ENCODE results near the gene SEC24D.

DNA sequence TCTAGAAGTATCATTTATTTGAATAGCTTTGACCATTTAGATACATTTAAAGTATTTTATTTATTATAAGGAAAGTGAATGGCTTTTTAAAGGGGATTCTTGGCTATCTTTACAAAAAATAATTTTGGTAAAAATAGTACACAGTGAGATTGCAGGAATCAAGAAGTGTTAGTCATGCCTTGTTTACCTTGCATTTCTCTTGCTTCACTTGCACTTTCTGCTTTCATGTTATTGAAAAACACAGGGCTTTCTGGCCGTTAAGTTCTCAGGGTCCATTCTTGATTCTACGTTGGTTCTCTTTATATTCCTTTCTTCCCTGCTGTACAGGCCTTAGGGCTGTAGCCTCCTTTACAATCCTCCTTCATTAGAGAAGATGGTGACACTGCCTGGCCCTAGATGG is 21.8 kb upstream of the SEC24D start:
- TF ChIP-seq, protein P1, sequence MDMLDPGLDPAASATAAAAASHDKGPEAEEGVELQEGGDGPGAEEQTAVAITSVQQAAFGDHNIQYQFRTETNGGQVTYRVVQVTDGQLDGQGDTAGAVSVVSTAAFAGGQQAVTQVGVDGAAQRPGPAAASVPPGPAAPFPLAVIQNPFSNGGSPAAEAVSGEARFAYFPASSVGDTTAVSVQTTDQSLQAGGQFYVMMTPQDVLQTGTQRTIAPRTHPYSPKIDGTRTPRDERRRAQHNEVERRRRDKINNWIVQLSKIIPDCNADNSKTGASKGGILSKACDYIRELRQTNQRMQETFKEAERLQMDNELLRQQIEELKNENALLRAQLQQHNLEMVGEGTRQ (IDR thresholded peaks at IDR 0.05; ENCODE audit: low read length) = no peak
- TF ChIP-seq, protein P2, sequence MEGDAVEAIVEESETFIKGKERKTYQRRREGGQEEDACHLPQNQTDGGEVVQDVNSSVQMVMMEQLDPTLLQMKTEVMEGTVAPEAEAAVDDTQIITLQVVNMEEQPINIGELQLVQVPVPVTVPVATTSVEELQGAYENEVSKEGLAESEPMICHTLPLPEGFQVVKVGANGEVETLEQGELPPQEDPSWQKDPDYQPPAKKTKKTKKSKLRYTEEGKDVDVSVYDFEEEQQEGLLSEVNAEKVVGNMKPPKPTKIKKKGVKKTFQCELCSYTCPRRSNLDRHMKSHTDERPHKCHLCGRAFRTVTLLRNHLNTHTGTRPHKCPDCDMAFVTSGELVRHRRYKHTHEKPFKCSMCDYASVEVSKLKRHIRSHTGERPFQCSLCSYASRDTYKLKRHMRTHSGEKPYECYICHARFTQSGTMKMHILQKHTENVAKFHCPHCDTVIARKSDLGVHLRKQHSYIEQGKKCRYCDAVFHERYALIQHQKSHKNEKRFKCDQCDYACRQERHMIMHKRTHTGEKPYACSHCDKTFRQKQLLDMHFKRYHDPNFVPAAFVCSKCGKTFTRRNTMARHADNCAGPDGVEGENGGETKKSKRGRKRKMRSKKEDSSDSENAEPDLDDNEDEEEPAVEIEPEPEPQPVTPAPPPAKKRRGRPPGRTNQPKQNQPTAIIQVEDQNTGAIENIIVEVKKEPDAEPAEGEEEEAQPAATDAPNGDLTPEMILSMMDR (IDR thresholded peaks at IDR 0.05; ENCODE audit: control extremely low read depth in 1 of 3, insufficient read depth in 1 of 3, low read depth in 1 of 3, low read length in 3 of 3) = no peak
- TF ChIP-seq RNF2 (IDR thresholded peaks at IDR 0.05; ENCODE audit: borderline replicate concordance, low read depth, low read length, missing control alignments, poor library complexity, severe bottlenecking) = no peak
- TF ChIP-seq POLR2A (IDR thresholded peaks at IDR 0.05; ENCODE audit: control extremely low read depth in 1 of 2, low read depth in 2 of 2, low read length in 2 of 2) = no peak
- no peak for TF ChIP-seq ZNF274 (IDR thresholded peaks at IDR 0.05; ENCODE audit: borderline replicate concordance, extremely low read depth, low read length)
- no peak for TF ChIP-seq RBBP5 (IDR thresholded peaks at IDR 0.05; ENCODE audit: borderline replicate concordance, low read depth, low read length)
- no peak for TF ChIP-seq KDM1A (IDR thresholded peaks at IDR 0.05; ENCODE audit: borderline replicate concordance, low read length)
- no peak for TF ChIP-seq YY1 (IDR thresholded peaks at IDR 0.05; ENCODE audit: low read depth, low read length)
- no peak for TF ChIP-seq MAFK (IDR thresholded peaks at IDR 0.05; ENCODE audit: low read depth, low read length)
- TF ChIP-seq JUN (IDR thresholded peaks at IDR 0.05; ENCODE audit: low read depth, low read length) = no peak
- TF ChIP-seq JUND (IDR thresholded peaks at IDR 0.05; ENCODE audit: low read length) = no peak
- no peak for TF ChIP-seq TEAD4 (IDR thresholded peaks at IDR 0.05; ENCODE audit: low read depth, low read length)
